Peyer's patch (tissue), 4 donors: Measurements from ENCODE around the gene ITGAD.

Source experiments
- POLR2A ChIP-seq, 2 donors: fragments of 450-650 bp; IDR thresholded peaks; one replicate each; pipeline ENCODE4 v1.5.1; 2017; ENCODE audit warnings: antibody characterized with exemption in 2 of 2, mild to moderate bottlenecking in 2 of 2, moderate library complexity in 2 of 2
- TF ChIP-seq, protein P1 (sequence below), 6 experiments: fragments of 450-650 bp in 4 of 6; fragments of 200-600 bp in 2 of 6; sonication (generic) in 1 of 6; IDR thresholded peaks; one replicate each; pipeline ENCODE4 v1.5.1; 2017 to 2019; ENCODE audit warnings: antibody characterized with exemption in 6 of 6, mild to moderate bottlenecking in 3 of 6, moderate library complexity in 1 of 6

GRCh38 chr16:31460582-31461002, 67.5 kb downstream of the ITGAD start:
- TF ChIP-seq, protein P1, sequence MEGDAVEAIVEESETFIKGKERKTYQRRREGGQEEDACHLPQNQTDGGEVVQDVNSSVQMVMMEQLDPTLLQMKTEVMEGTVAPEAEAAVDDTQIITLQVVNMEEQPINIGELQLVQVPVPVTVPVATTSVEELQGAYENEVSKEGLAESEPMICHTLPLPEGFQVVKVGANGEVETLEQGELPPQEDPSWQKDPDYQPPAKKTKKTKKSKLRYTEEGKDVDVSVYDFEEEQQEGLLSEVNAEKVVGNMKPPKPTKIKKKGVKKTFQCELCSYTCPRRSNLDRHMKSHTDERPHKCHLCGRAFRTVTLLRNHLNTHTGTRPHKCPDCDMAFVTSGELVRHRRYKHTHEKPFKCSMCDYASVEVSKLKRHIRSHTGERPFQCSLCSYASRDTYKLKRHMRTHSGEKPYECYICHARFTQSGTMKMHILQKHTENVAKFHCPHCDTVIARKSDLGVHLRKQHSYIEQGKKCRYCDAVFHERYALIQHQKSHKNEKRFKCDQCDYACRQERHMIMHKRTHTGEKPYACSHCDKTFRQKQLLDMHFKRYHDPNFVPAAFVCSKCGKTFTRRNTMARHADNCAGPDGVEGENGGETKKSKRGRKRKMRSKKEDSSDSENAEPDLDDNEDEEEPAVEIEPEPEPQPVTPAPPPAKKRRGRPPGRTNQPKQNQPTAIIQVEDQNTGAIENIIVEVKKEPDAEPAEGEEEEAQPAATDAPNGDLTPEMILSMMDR (IDR thresholded peaks at IDR 0.05) = peak; percentile 62 to 75 (median 70)
- no peak for TF ChIP-seq POLR2A (IDR thresholded peaks at IDR 0.05)
